HepG2 (cell line): ENCODE data around the gene ADAD2. TPM values are rescaled to one million over a fixed set of nuclear protein-coding genes. Genes with fewer than 3 reads are reported as not detected.

Source experiments
- HNF4G ChIP-seq, 2 experiments: sonication (generic) in 1 of 2; formaldehyde crosslinking in 1 of 2; IDR thresholded peaks; 2 replicates each; pipeline versions ENCODE4 v1.4.0 to v1.6.1; 2011 to 2020; ENCODE audit warnings: borderline replicate concordance in 2 of 2, low read depth in 2 of 2, mild to moderate bottlenecking in 2 of 2, low read length in 1 of 2, missing genetic modification reagents in 1 of 2, moderate library complexity in 1 of 2
- HOMEZ ChIP-seq: IDR thresholded peaks from 2 replicates; pipeline ENCODE4 v1.6.1; 2016; ENCODE audit warnings: low read depth
- KIAA2018 ChIP-seq: sonication (generic); formaldehyde crosslinking; IDR thresholded peaks from 2 replicates; pipeline ENCODE4 v1.5.0; 2020; ENCODE audit warnings: mild to moderate bottlenecking, missing genetic modification reagents, borderline replicate concordance
- ZNF101 ChIP-seq: sonication (generic); formaldehyde crosslinking; IDR thresholded peaks from 2 replicates; pipeline ENCODE4 v1.4.0; 2020; ENCODE audit warnings: mild to moderate bottlenecking, low read depth, missing genetic modification reagents, borderline replicate concordance
- polyA plus RNA-seq, 8 experiments: library from polyadenylated mRNA; depleted of rRNA in 3 of 8; stranded (reverse) in 7 of 8; unstranded in 1 of 8; fragments of >200 nt; fragmentation: Illumina TruSeq in 4 of 8; extraction: Trizol in 4 of 8; gene quantifications; 2 replicates each; pipeline versions ENCODE4 v1.2.1 to v1.2.3, GENCODE V29; 2011 to 2016; ENCODE audit warnings: low read depth in 4 of 8, missing spikeins in 1 of 8, mixed read lengths in 1 of 8; ENCODE audit not compliant: insufficient read depth in 1 of 8
- total RNA-seq, 5 experiments: library from RNA; depleted of rRNA; stranded (reverse); fragments of >200 nt; fragmentation: Illumina TruSeq; extraction: Trizol; gene quantifications; 2 replicates each; pipeline ENCODE4 v1.2.3, GENCODE V29; 2016; ENCODE audit warnings: low read depth in 1 of 5

The ADAD2 gene
- total and polyA plus RNA-seq, 2 of the 13 experiments (the other 11 are each of a cell fraction or from before 2014, with no cell fraction given), result not detected

GRCh38 chr16:84212631-84213030, 21.7 kb downstream of the ADAD2 start (continued):
- TF ChIP-seq KIAA2018 (CRISPR knock-in tag) (no peak), ZNF101 (no peak), HNF4G (IDR thresholded peaks at IDR 0.05; ENCODE audit: borderline replicate concordance, low read depth, low read length) (no peak), HNF4G (CRISPR knock-in tag; IDR thresholded peaks at IDR 0.05; ENCODE audit: borderline replicate concordance, low read depth) (no peak), HOMEZ (CRISPR knock-in tag) (no peak)
